ENCODE data around the gene SLC10A7. TPM values are rescaled to one million over a fixed set of nuclear protein-coding genes. Genes with fewer than 3 reads are reported as not detected.

The SLC10A7 gene
- total and polyA plus RNA-seq, 9 of the 15 experiments (the other 6 are each of a cell fraction or from before 2014, with no cell fraction given): 6.4 to 22.8 (median 16.1) TPM

DNA sequence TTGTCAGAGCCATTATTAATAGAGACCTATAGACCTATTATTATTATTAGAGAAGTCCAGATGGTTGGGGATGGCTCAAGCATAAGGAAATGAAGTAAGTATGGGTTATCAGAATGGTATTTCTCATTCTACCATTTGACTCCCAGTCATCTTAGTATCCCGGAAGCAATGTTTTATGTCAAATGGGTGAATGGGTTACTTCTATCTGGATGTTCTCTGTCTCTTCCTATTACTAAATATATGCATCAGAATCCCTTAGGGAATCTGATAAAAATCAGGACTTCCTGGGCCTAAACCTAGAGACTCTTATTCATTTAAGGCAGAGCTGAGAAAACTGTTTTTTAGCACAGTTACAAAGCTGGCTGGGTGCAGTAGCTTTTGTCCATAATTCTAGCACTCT is 149.9 kb downstream of the SLC10A7 start:
- H3K4me3 ChIP-seq: no peak overlapping the region
- WGBS (ENCODE audit: insufficient coverage, low coverage, missing lambda C conversion rate): 86% methylated on average over 1 of the region's 1 CpG
- no peaks in the 10 kb centered on the region for H3K27me3 ChIP-seq (ENCODE audit: control insufficient read depth in 2 of 2, insufficient read depth in 2 of 2, low read length in 2 of 2)
- H3K79me2 ChIP-seq (ENCODE audit: control insufficient read depth, insufficient read depth, low read length): no peaks in the 10 kb centered on the region
- intact Hi-C loops (cut with micrococcal nuclease): no loop called here
- H3K9ac ChIP-seq (ENCODE audit: insufficient read depth in 1 of 2, low read depth in 2 of 2, low read length in 2 of 2): no peak overlapping the region
- no peaks in the 10 kb centered on the region for H3K9me3 ChIP-seq (replicated peaks; ENCODE audit: control insufficient read depth, insufficient read depth, low read depth, low read length)
- H3K4me2 ChIP-seq (ENCODE audit: insufficient read depth, low read length): no peak overlapping the region
- H4K20me1 ChIP-seq (replicated peaks; ENCODE audit: control insufficient read depth, insufficient read depth, low read length): no peaks in the 10 kb centered on the region
- H3K4me1 ChIP-seq (replicated peaks in 1 of 2; ENCODE audit: control insufficient read depth in 2 of 2, insufficient read depth in 2 of 2, low read length in 2 of 2): no peaks in the 10 kb centered on the region
- DNase-seq (ENCODE audit: extremely low read depth in 1 of 4, low spot score in 3 of 4) (no peak), FAIRE-seq (no peak), ATAC-seq (no peak)
- CTCF ChIA-PET (ENCODE audit: low intra/inter-chr PET ratio): no interaction called here
- H2AFZ ChIP-seq (ENCODE audit: low read depth, low read length): no peak overlapping the region
- H3K9me1 ChIP-seq (ENCODE audit: control insufficient read depth, insufficient read depth, low read length): no peaks in the 10 kb centered on the region
- no peaks in the 10 kb centered on the region for H3K36me3 ChIP-seq (ENCODE audit: control insufficient read depth, insufficient read depth, low read length)
- POLR2A ChIA-PET: no interaction called here
- in situ Hi-C loops (cut with MboI): no loop called here
- no TSS peak for BruUV-seq (replicated peaks)
- no peak overlapping the region for H3K27ac ChIP-seq (ENCODE audit: extremely low read depth, low read depth, low read length)
- no peak for TF ChIP-seq TCFL5 (CRISPR knock-in tag; conservative IDR thresholded peaks at IDR 0.05)
- no peak for TF ChIP-seq MBD2 (IDR thresholded peaks at IDR 0.05; ENCODE audit: borderline replicate concordance, low read depth)
- TF ChIP-seq, protein P1, sequence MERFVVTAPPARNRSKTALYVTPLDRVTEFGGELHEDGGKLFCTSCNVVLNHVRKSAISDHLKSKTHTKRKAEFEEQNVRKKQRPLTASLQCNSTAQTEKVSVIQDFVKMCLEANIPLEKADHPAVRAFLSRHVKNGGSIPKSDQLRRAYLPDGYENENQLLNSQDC (CRISPR knock-in tag; IDR thresholded peaks at IDR 0.05): no peak
- no peak for TF ChIP-seq CREM (IDR thresholded peaks at IDR 0.05; ENCODE audit: low read depth)
- TF ChIP-seq SAFB (IDR thresholded peaks at IDR 0.05; ENCODE audit: borderline replicate concordance, low read depth, low read length): no peak
- TF ChIP-seq HMG20A (CRISPR knock-in tag; conservative IDR thresholded peaks at IDR 0.05): no peak
- TF ChIP-seq DIDO1 (tag; IDR thresholded peaks at IDR 0.05; ENCODE audit: low read depth): no peak
- no peak for TF ChIP-seq RBFOX2 (IDR thresholded peaks at IDR 0.05; ENCODE audit: low read depth, low read length)
- no peak for TF ChIP-seq IRF2 (CRISPR knock-in tag; IDR thresholded peaks at IDR 0.05)
- TF ChIP-seq, protein P2, sequence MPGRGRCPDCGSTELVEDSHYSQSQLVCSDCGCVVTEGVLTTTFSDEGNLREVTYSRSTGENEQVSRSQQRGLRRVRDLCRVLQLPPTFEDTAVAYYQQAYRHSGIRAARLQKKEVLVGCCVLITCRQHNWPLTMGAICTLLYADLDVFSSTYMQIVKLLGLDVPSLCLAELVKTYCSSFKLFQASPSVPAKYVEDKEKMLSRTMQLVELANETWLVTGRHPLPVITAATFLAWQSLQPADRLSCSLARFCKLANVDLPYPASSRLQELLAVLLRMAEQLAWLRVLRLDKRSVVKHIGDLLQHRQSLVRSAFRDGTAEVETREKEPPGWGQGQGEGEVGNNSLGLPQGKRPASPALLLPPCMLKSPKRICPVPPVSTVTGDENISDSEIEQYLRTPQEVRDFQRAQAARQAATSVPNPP (IDR thresholded peaks at IDR 0.05; ENCODE audit: borderline replicate concordance, insufficient read depth, insufficient read length): no peak
- TF ChIP-seq RUNX1 (IDR thresholded peaks at IDR 0.05; ENCODE audit: low read depth): no peak
- TF ChIP-seq, protein P3, sequence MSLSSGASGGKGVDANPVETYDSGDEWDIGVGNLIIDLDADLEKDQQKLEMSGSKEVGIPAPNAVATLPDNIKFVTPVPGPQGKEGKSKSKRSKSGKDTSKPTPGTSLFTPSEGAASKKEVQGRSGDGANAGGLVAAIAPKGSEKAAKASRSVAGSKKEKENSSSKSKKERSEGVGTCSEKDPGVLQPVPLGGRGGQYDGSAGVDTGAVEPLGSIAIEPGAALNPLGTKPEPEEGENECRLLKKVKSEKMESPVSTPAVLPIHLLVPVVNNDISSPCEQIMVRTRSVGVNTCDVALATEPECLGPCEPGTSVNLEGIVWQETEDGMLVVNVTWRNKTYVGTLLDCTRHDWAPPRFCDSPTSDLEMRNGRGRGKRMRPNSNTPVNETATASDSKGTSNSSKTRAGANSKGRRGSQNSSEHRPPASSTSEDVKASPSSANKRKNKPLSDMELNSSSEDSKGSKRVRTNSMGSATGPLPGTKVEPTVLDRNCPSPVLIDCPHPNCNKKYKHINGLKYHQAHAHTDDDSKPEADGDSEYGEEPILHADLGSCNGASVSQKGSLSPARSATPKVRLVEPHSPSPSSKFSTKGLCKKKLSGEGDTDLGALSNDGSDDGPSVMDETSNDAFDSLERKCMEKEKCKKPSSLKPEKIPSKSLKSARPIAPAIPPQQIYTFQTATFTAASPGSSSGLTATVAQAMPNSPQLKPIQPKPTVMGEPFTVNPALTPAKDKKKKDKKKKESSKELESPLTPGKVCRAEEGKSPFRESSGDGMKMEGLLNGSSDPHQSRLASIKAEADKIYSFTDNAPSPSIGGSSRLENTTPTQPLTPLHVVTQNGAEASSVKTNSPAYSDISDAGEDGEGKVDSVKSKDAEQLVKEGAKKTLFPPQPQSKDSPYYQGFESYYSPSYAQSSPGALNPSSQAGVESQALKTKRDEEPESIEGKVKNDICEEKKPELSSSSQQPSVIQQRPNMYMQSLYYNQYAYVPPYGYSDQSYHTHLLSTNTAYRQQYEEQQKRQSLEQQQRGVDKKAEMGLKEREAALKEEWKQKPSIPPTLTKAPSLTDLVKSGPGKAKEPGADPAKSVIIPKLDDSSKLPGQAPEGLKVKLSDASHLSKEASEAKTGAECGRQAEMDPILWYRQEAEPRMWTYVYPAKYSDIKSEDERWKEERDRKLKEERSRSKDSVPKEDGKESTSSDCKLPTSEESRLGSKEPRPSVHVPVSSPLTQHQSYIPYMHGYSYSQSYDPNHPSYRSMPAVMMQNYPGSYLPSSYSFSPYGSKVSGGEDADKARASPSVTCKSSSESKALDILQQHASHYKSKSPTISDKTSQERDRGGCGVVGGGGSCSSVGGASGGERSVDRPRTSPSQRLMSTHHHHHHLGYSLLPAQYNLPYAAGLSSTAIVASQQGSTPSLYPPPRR (CRISPR knock-in tag; IDR thresholded peaks at IDR 0.05; ENCODE audit: borderline replicate concordance): no peak

Measured in K562 (cell line).